GM18505 (cell line): ENCODE measurements around the gene STAT2.
"Not testable (repeated sequence)": the region's sequence is repeated elsewhere in the genome, so short reads cannot be mapped to it uniquely, and the experiment has no call there.

Experiments used
- ATAC-seq: cut with Tn5 transposase; IDR thresholded peaks from one replicate; pipeline ENCODE4 v1.9.1; 2021; ENCODE audit not compliant: unreplicated experiment
- POLR2A ChIP-seq: IDR thresholded peaks from 4 replicates; pipeline ENCODE4 v1.6.1; 2011; ENCODE audit warnings: borderline replicate concordance; ENCODE audit not compliant: insufficient read depth, insufficient read length; ENCODE audit errors: extremely low read depth

Gene STAT2

GRCh38 chr12:56326126-56326525 is 33.8 kb downstream of the STAT2 start:
- no peak for TF ChIP-seq POLR2A
- no peak for ATAC-seq

- TF ChIP-seq POLR2A: no peak
- no peak for ATAC-seq
These were observed 35.7 kb downstream of the STAT2 start for GRCh38 chr12:56324206-56324605.

GRCh38 chr12:56321610-56322009 is 38.3 kb downstream of the STAT2 start:
- not testable (repeated sequence) for ATAC-seq

- ATAC-seq: no peak
- no peak for TF ChIP-seq POLR2A
These were observed 38.9 kb downstream of the STAT2 start for GRCh38 chr12:56321027-56321426.

GRCh38 chr12:56317675-56318074 is 42.2 kb downstream of the STAT2 start:
- ATAC-seq: no peak
- TF ChIP-seq POLR2A: no peak

- peak; percentile 87 for ATAC-seq
- TF ChIP-seq POLR2A: peak; percentile 85
These were observed 44.1 kb downstream of the STAT2 start, which contains the start of gene CNPY2 for GRCh38 chr12:56315622-56316473. Gene CNPY2 (minus strand): TSS chr12:56315988. CDS start chr12:56315217, 771 bp downstream.

GRCh38 chr12:56315249-56315621 is 44.7 kb downstream of the STAT2 start:
- no peak for TF ChIP-seq POLR2A
- ATAC-seq: no peak

- no peak for ATAC-seq
- TF ChIP-seq POLR2A: no peak
These were observed 48.9 kb downstream of the STAT2 start for GRCh38 chr12:56311003-56311402.

GRCh38 chr12:56308714-56309113 is 51.2 kb downstream of the STAT2 start:
- no peak for ATAC-seq
- no peak for TF ChIP-seq POLR2A

GRCh38 chr12:56307221-56307965 is 52.5 kb downstream of the STAT2 start:
- ATAC-seq: no peak
- no peak for TF ChIP-seq POLR2A

- no peak for TF ChIP-seq POLR2A
These were observed 54.9 kb downstream of the STAT2 start for GRCh38 chr12:56304872-56305590.

GRCh38 chr12:56304276-56304675 is 55.6 kb downstream of the STAT2 start:
- ATAC-seq: no peak
- TF ChIP-seq POLR2A: no peak

More at GRCh38 chr12:56304872-56305590, 54.9 kb downstream of the STAT2 start:
- ATAC-seq: no peak

- no peak for ATAC-seq
- TF ChIP-seq POLR2A: no peak
These were observed 59.1 kb downstream of the STAT2 start for GRCh38 chr12:56300644-56301464.

GRCh38 chr12:56299853-56300643 is 59.9 kb downstream of the STAT2 start, which contains the start of gene CS:
Gene CS (minus strand): TSS chr12:56300330. CDS start chr12:56300201, 129 bp downstream.
- TF ChIP-seq POLR2A: peak; percentile 72
- peak; percentile 89 for ATAC-seq
